Measurements from ENCODE around the gene EXD3.
"Not testable (repeated sequence)": the region's sequence is repeated elsewhere in the genome, so short reads cannot be mapped to it uniquely, and the experiment has no call there.

Gene EXD3

GRCh38 chr9:137411645-137412380 lies 11.1 kb downstream of the EXD3 start:
- DNase-seq (ENCODE audit: low spot score) = no peak

GRCh38 chr9:137411260-137411644 lies 11.7 kb downstream of the EXD3 start:
- DNase-seq (ENCODE audit: low spot score) = no peak

- DNase-seq (ENCODE audit: low spot score) = no peak
Observed at GRCh38 chr9:137410891-137411249, 12.1 kb downstream of the EXD3 start.

GRCh38 chr9:137410236-137410890 lies 12.6 kb downstream of the EXD3 start:
- not testable (repeated sequence) for DNase-seq (ENCODE audit: low spot score)

GRCh38 chr9:137409515-137409914 lies 13.4 kb downstream of the EXD3 start:
- DNase-seq (ENCODE audit: low spot score) = no peak

GRCh38 chr9:137408651-137409405 lies 14.1 kb downstream of the EXD3 start:
- DNase-seq (ENCODE audit: low spot score) = no peak

- no peak for DNase-seq (ENCODE audit: low spot score)
Observed at GRCh38 chr9:137407590-137408300, 15.2 kb downstream of the EXD3 start.

GRCh38 chr9:137406876-137407589 lies 15.9 kb downstream of the EXD3 start:
- peak; percentile 76 for DNase-seq (ENCODE audit: low spot score)

GRCh38 chr9:137406085-137406760 lies 16.7 kb downstream of the EXD3 start:
- DNase-seq (ENCODE audit: low spot score) = no peak

- DNase-seq (ENCODE audit: low spot score) = no peak
Observed at GRCh38 chr9:137405677-137406081, 17.3 kb downstream of the EXD3 start.

- no peak for DNase-seq (ENCODE audit: low spot score)
Observed at GRCh38 chr9:137404961-137405567, 17.9 kb downstream of the EXD3 start.

- DNase-seq (ENCODE audit: low spot score) = no peak
Observed at GRCh38 chr9:137403269-137403668, 19.7 kb downstream of the EXD3 start.

GRCh38 chr9:137402746-137403145 lies 20.2 kb downstream of the EXD3 start:
- no peak for DNase-seq (ENCODE audit: low spot score)

GRCh38 chr9:137398561-137399468 lies 24.1 kb downstream of the EXD3 start:
- DNase-seq (ENCODE audit: low spot score) = no peak

- no peak for DNase-seq (ENCODE audit: low spot score)
Observed at GRCh38 chr9:137397675-137398423, 25.1 kb downstream of the EXD3 start.

GRCh38 chr9:137396634-137397367 lies 26.2 kb downstream of the EXD3 start:
- DNase-seq (ENCODE audit: low spot score) = no peak

GRCh38 chr9:137396227-137396626 lies 26.7 kb downstream of the EXD3 start:
- no peak for DNase-seq (ENCODE audit: low spot score)

- DNase-seq (ENCODE audit: low spot score) = no peak
Observed at GRCh38 chr9:137395666-137396010, 27.3 kb downstream of the EXD3 start.
